GM18499 (cell line): ENCODE measurements around the gene CCR9.
A peak's percentile ranks its signal among the peaks of the same experiment; 100 is the strongest.

ENCODE experiments used
- ATAC-seq: cut with Tn5 transposase; IDR thresholded peaks from one replicate; pipeline ENCODE4 v1.9.1; 2021; ENCODE audit warnings: moderate number of reproducible peaks; ENCODE audit not compliant: insufficient read depth, unreplicated experiment

The CCR9 gene

DNA sequence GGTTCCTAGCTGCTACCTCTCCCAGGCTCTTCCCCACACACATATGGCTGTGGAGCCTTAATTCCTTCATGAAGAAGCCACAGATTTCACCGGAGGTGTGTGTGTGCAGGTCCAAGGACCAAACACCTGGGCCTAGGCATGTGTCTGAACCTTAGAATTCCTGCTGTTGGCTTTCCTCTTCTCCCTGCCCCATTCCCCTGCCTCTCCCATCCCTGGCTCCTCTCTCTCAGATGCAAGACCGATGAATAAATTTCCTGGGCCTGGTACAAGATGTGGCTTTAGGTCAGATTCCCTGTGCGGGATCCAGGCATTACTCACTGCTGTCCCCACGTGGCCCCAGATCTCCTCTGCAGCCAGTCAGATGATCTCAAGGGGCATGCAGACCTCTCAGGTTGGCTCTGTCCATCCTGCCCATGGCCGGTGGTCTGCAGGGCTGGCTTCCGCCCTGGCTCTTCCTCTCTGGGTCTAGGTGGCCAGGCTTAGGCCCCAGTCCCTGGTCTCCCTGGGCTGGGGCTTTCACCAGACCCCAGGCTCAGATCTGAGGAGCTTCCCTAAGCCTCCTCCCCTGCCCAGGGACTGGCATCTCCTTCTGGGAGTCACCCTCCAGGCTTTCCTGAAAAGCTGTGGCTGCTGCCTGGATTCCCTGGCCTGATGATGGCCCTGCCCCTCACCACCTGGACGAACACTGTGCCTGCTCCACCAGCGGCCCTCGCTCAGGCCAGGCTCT, 20.5 kb downstream of the CCR9 start:
- ATAC-seq = no peak

GRCh38 chr3:45907769-45908705, 21.7 kb downstream of the CCR9 start:
- ATAC-seq = no peak

DNA sequence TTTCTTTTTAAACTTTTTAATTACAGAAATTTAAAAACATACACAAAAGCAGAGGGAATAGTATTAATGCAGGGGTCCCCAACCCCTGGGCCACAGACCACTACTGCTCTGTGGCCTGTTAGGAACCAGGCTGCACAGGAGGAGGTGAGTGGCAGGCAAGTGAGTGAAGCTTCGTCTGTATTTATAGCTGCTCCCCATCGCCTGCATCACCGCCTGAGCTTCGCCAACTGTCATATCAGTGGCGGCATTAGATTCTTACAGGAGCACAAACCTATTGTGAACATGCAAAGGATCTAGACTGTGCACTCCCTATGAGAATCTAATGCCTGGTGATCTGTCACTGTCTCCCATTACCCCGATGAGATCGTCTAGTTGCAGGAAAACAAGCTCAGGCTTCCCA, 22.4 kb downstream of the CCR9 start:
- no peak for ATAC-seq

GRCh38 chr3:45909542-45909941, 23.2 kb downstream of the CCR9 start:
- no peak for ATAC-seq

DNA sequence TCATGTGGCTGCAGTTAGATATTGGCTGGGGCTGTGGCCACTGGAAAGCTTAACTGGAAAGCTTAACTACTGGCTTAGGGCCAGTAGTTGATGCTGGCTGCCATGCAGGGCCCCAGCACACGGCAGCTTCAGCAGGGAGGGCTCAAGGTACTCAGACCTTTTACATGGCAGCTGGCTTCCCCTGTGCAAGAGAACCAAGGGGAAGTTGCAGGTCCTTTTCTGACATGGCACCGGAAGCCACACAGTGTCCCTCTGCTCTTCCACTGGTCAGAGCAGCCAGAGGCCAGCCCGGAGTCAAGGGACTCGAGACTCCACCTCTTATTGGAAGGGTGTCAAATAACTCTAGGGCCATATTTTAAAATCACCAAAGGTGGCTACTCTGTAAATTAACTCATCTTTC, 24.5 kb downstream of the CCR9 start:
- ATAC-seq = no peak

GRCh38 chr3:45911511-45912226, 25.3 kb downstream of the CCR9 start:
- no peak for ATAC-seq

DNA sequence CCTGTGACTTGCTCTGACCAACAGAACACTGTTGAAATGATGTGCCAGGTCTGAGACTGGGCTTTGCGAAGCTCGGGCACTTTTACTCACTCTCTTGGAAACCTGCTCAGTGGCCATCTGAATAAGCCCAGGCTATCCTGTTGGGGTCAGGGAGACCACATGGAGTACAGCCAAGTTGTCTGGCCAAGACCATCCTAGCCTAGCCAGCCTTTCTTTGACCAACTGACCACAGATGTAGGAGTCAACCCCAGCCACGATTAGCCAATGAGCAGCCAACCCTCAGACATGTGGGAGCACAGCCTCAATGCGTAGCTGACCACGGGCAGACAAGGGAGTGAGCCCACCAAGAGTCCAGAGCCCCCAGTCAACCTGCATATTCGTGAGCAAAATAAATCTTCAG, 26.1 kb downstream of the CCR9 start:
- ATAC-seq = no peak

DNA sequence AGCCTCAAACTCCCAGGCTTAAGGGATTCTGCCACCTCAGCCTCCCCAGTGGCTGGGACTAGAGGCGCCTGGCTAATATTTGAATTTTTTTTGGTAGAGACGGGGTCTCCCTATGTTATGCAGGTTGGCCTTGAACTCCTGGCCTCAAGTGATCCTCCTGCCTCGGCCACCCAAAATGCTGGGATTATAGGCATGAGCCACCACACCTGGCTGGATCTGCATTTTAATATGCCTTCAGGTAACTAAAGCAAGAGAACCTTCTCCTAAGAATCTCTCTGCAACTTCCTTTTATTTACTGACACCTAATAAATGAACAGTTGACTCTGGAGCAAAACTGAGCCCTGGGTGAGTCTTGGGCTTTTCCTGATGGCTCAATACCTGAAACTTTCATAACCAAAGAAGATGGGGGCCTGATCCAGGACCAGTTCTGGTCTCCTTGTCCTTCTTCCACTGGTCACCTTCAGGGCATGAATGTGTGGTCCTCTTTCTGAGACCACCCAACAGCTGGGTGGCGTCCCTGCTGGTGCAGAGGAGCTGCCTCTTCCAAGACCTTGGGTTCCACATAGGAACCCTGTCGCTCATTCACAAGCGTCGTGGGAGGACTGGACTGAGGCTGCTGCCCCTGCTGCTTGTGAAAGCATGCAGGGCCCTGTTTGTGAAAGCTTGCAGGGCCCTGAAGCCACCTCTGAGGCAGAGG, 28.2 kb downstream of the CCR9 start:
- ATAC-seq = no peak

DNA sequence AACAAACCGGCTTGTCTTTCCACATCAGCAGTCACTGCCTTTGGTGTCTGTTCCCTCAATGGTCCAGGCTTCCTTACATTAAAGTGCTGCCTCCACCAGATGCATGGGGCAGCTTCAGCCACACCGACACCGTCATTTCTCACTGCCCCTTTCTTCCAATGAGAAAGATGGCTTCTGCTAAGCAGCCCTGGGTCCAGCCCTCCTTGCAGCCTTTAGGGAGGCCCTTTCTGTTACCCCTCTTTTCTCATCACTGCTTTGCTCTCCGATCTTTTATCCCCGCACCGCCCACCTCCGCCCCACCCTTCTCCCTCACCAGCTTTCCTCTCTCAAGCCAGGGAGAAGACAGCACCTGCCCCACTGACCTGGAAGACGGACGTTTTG, 28.7 kb downstream of the CCR9 start:
- ATAC-seq = no peak

- peak; percentile 73 for ATAC-seq
Measured at GRCh38 chr3:45915518-45916231, 29.3 kb downstream of the CCR9 start.

GRCh38 chr3:45917146-45917898, 31.0 kb downstream of the CCR9 start:
- ATAC-seq = no peak

DNA sequence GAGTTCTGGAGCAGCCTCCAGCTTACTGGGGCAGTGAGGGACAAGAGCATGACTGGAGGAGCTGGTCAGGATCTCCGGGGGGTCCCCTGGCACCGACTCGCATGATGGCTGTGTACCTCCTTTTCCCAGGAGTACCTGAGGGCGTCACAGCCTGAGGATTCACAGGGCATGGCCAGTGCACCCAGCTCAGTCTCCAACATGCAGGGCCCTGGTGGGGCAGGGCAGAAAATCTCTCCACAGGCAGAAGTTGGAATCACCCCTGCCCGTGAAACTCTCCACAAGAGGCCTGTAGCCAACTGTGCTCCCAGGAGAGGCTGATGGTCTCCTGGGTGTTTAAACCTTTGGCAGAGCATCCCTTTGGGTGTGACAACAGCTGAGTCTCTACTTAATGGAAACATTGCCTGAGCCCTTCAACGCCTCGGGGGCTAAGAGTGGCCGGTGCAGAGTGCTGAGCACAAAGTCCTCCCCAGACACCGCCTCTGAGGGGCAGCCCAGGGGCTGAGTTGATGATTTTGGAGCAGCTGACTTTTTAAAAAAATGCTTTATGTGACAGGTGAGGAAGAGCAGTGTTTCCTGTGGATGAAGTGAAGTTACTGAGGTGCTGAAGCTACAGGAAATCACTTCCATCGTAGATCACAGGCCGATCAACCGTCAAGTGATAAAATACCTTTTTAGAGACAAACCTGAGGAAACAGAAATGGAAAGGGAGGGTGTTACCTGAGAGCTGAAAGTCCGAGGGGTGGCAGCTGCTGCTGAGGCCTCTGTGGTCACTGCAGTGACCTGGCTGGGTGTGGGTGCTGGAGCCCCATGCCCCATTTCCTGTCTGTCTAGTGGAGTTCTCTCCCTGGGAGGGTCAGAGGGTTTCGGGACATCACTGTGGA, 35.1 kb downstream of the CCR9 start:
- ATAC-seq = no peak

- ATAC-seq = no peak
Measured at GRCh38 chr3:45922039-45922326, 35.6 kb downstream of the CCR9 start.

DNA sequence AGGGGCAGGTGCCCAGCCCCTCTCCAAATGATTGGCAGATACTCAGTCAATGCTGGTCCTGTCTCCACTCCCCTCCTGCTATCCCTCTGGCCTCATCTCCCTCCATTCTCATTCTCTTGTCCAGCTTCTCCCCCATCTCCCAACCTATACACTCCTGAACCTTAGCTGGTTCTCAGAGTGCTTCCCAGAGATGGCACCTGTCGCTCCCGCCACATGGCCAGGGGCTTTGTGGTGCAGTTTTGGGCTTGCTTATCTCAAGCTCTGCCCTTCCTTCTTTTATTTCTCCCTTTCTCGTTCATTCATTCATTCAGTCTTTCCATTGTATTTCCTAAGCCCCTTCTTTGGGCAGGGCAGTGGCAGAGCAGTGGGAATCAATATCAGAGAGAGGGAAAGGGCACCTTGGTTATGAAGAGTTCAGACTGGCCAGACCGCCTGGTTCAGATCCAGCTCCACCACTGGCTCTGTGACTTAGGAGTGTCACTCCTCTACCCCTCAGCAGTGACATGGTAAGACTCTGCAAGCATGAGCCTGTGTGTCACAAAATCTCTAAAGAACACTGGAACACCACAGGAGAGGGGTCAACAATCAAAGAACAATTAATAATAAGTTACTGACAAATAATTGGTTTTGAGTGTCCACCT, 36.7 kb downstream of the CCR9 start:
- ATAC-seq = no peak

DNA sequence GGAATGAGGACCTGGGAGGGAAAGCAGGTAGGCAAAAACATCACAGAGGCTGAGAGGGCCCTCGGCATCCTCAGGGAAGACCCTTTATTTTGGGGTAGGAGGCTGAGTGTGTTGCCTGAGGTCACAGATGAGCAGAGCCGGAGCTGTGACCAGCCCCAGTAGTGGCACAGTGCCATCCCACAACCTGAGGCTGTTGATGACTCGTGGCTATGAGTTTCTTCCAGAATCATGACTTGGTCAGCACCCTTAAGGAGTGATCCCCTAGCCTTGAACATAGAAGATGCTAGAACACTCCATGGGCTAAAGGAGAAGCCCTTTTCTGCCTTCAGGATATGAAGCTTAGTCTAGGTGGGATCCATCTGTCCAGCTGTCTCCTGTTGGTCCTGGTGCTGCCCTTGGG, 37.4 kb downstream of the CCR9 start:
- no peak for ATAC-seq

DNA sequence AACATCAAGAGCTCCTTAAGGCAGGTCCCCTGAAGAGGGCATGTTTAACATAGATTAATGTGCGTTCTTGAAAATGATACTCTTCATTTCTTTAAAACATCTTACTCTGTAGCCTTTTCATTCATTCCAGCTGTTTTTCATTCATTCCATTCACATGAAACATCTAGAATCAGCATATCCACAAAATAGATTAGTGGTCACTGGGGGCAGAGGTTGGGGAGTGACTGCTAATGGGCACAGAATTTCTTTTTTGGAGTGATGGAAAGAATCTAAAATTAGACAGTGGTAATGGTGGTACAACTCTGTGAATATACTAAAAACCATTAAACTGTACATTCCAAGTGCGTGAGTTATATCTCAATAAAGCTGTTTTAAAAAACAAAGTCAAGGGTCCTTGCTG, 41.5 kb downstream of the CCR9 start:
- ATAC-seq = no peak

DNA sequence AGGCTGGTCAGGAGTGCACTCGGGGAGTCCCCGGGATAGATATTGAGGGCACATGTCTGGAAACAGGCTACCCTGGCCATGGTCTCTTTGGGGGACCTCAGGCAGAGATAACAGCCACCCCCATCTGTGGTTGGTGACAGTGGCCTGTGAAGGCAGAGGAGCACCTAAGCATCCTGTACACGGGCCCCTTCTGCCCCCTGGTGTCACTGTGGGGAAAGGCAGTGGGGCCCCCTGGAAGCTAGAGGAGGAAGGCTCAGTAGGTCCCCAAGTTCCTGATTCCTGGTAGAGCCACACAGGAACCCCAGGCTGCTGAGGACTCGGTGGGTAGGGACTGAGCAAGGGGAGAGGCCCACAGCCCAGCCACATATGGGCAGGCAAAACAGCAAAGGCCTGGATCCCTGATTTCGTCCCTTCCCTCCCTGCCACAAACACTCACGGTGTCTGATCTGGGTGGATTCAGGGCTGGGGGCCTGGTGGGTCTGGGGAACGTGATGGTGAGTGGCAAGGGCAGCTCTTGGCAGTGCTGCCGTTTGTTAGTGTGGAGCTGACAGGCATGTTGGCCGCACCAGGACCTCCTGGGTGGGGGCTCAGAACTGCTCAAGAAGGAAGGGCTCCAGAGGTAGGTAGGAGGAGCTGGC, 42.8 kb downstream of the CCR9 start:
- ATAC-seq = no peak
